Measurements from ENCODE around the gene FANCI.

The FANCI gene

GRCh38 chr15:89334510-89335297 is 90.9 kb downstream of the FANCI start, which contains the start of gene POLG:
Gene POLG, minus strand, starts transcription at chr15:89334824. Its CDS starts 1,070 bp downstream, at chr15:89333754.
- H4K20me1 ChIP-seq (ENCODE audit: insufficient read depth, low read length) = peaks cover 9% of the 10 kb centered on the region
- H3K9me3 ChIP-seq (replicated peaks; ENCODE audit: insufficient read depth, low read length) = no peaks in the 10 kb centered on the region
- H2AFZ ChIP-seq (ENCODE audit: low read length) = peak within 1 kb of the TSS; percentile 84
- TF ChIP-seq EZH2phosphoT487 (IDR thresholded peaks at IDR 0.05; ENCODE audit: low read length) = no peak
- no peak for TF ChIP-seq CTCF (IDR thresholded peaks at IDR 0.05; ENCODE audit: low read length)
- no peak for TF ChIP-seq EZH2 (optimal IDR thresholded peaks at IDR 0.05; ENCODE audit: low read depth, low read length)
- H3K36me3 ChIP-seq (replicated peaks; ENCODE audit: insufficient read depth, low read length) = peaks cover 28% of the 10 kb centered on the region
- peak within 1 kb of the TSS; percentile 88 for H3K4me2 ChIP-seq (ENCODE audit: low read depth, low read length)
- no peaks in the 10 kb centered on the region for H3K9me2 ChIP-seq (replicated peaks; ENCODE audit: insufficient read depth, low read length)
- H3F3A ChIP-seq (ENCODE audit: insufficient read depth, low read length) = peaks cover 15% of the 10 kb centered on the region
- H3K9ac ChIP-seq (ENCODE audit: low read length) = peak within 1 kb of the TSS; percentile 85
- H3K27me3 ChIP-seq (replicated peaks; ENCODE audit: insufficient read depth, low read length) = no peaks in the 10 kb centered on the region
- peak; percentile 99 for DNase-seq
- peaks cover 34% of the 10 kb centered on the region for H3K4me1 ChIP-seq (ENCODE audit: low read length)
- peaks cover 46% of the 10 kb centered on the region for H3K79me2 ChIP-seq (ENCODE audit: low read length)
- H3K27ac ChIP-seq (ENCODE audit: low read length) = peak within 1 kb of the TSS; percentile 70; the same call in 1 of the 2 replicates
- peak within 1 kb of the TSS; percentile 95 for H3K4me3 ChIP-seq (ENCODE audit: low read length)

- Histone ChIP-seq H3K9me3 (replicated peaks; ENCODE audit: insufficient read depth, low read length) (no peaks in the 10 kb centered on the region), H3K4me1 (ENCODE audit: low read length) (peaks cover 30% of the 10 kb centered on the region), H4K20me1 (ENCODE audit: insufficient read depth, low read length) (peaks cover 9% of the 10 kb centered on the region), H3K4me2 (ENCODE audit: low read depth, low read length) (peak overlapping the region; percentile 86), H3K79me2 (ENCODE audit: low read length) (peaks cover 38% of the 10 kb centered on the region), H3K9ac (ENCODE audit: low read length) (peak overlapping the region; percentile 49), H3K4me3 (ENCODE audit: low read length) (peak overlapping the region; percentile 66), H3K27ac (ENCODE audit: low read length) (peak overlapping the region; percentile 70; the same call in 1 of the 2 replicates), H3K9me2 (replicated peaks; ENCODE audit: insufficient read depth, low read length) (no peaks in the 10 kb centered on the region), H2AFZ (ENCODE audit: low read length) (peak overlapping the region; percentile 84), H3F3A (ENCODE audit: insufficient read depth, low read length) (peaks cover 15% of the 10 kb centered on the region), H3K36me3 (replicated peaks; ENCODE audit: insufficient read depth, low read length) (peaks cover 24% of the 10 kb centered on the region), H3K27me3 (replicated peaks; ENCODE audit: insufficient read depth, low read length) (no peaks in the 10 kb centered on the region)
- no peak for DNase-seq
- no peak for TF ChIP-seq EZH2phosphoT487 (IDR thresholded peaks at IDR 0.05; ENCODE audit: low read length)
- TF ChIP-seq EZH2 (optimal IDR thresholded peaks at IDR 0.05; ENCODE audit: low read depth, low read length) = no peak
- TF ChIP-seq CTCF (IDR thresholded peaks at IDR 0.05; ENCODE audit: low read length) = no peak
These were observed 91.7 kb downstream of the FANCI start for GRCh38 chr15:89335298-89336041.

- Histone ChIP-seq H3F3A (ENCODE audit: insufficient read depth, low read length) (peaks cover 15% of the 10 kb centered on the region), H3K9me3 (replicated peaks; ENCODE audit: insufficient read depth, low read length) (no peaks in the 10 kb centered on the region), H3K9me2 (replicated peaks; ENCODE audit: insufficient read depth, low read length) (no peaks in the 10 kb centered on the region), H3K4me2 (ENCODE audit: low read depth, low read length) (no peak overlapping the region), H3K9ac (ENCODE audit: low read length) (no peak overlapping the region), H3K4me1 (ENCODE audit: low read length) (peaks cover 13% of the 10 kb centered on the region), H3K27ac (ENCODE audit: low read length) (no peak overlapping the region), H3K36me3 (replicated peaks; ENCODE audit: insufficient read depth, low read length) (0 out of 2 replicates have a peak, but pooled peaks cover 4% of the 10 kb centered on the region), H2AFZ (ENCODE audit: low read length) (no peak overlapping the region), H4K20me1 (ENCODE audit: insufficient read depth, low read length) (no peaks in the 10 kb centered on the region; the same call in 1 of the 2 replicates), H3K4me3 (ENCODE audit: low read length) (no peak overlapping the region), H3K79me2 (ENCODE audit: low read length) (peaks cover 13% of the 10 kb centered on the region), H3K27me3 (replicated peaks; ENCODE audit: insufficient read depth, low read length) (no peaks in the 10 kb centered on the region)
- no peak for TF ChIP-seq CTCF (IDR thresholded peaks at IDR 0.05; ENCODE audit: low read length)
- no peak for TF ChIP-seq EZH2phosphoT487 (IDR thresholded peaks at IDR 0.05; ENCODE audit: low read length)
- no peak for TF ChIP-seq EZH2 (optimal IDR thresholded peaks at IDR 0.05; ENCODE audit: low read depth, low read length)
- DNase-seq = no peak
These were observed 94.3 kb downstream of the FANCI start for GRCh38 chr15:89338036-89338435.
